Ishikawa (cell line): Measurements from ENCODE around the gene ZNF747.

ENCODE experiments used
- CEBPB ChIP-seq: IDR thresholded peaks from 2 replicates; pipeline ENCODE4 v1.6.1; 2012
- CREB1 ChIP-seq: IDR thresholded peaks from 2 replicates; pipeline ENCODE4 v1.6.1; 2012; ENCODE audit warnings: low read depth
- EGR1 ChIP-seq: IDR thresholded peaks from 2 replicates; pipeline ENCODE4 v1.6.1; 2012
- EP300 ChIP-seq: IDR thresholded peaks from 2 replicates; pipeline ENCODE4 v1.6.1; 2012; ENCODE audit warnings: borderline replicate concordance
- FOXM1 ChIP-seq: IDR thresholded peaks from 2 replicates; pipeline ENCODE4 v1.6.1; 2012; ENCODE audit warnings: low read depth, borderline replicate concordance
- TAF1 ChIP-seq: IDR thresholded peaks from 2 replicates; pipeline ENCODE4 v1.6.1; 2012; ENCODE audit warnings: low read depth, mild to moderate bottlenecking
- TEAD4 ChIP-seq: IDR thresholded peaks from 2 replicates; pipeline ENCODE4 v1.6.1; 2012
- YY1 ChIP-seq: IDR thresholded peaks from 2 replicates; pipeline ENCODE4 v1.6.1; 2012; ENCODE audit warnings: low read depth
- TF ChIP-seq, protein P1 (sequence below): IDR thresholded peaks from 2 replicates; pipeline ENCODE4 v1.6.1; 2012
- TF ChIP-seq, protein P2 (sequence below): IDR thresholded peaks from 2 replicates; pipeline ENCODE4 v1.6.1; 2012; ENCODE audit warnings: low read depth, mild to moderate bottlenecking

ZNF747 gene

DNA sequence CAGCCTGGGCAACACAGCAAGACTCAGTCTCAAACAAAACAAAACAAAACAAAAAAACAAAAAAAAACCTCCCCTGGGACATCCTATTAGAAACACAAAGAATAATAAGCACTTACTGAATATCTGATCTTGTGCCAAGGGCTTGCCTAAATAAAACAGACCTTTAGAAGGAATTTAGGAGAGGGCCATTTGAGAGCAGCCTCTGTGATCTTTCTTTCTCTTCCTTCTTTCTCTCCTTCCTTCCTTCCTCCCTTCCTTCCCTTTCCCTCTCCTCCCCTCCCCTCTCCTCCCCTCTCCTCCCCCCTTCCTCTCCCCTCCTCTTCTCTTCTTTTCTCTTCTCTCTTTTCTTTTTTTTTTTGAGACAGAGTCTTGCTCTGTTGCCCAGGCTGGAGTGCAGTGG, 49.8 kb downstream of the ZNF747 start:
- TF ChIP-seq CREB1 = no peak
- TF ChIP-seq TEAD4 = no peak
- no peak for TF ChIP-seq YY1
- TF ChIP-seq, protein P1, sequence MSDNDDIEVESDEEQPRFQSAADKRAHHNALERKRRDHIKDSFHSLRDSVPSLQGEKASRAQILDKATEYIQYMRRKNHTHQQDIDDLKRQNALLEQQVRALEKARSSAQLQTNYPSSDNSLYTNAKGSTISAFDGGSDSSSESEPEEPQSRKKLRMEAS = no peak
- TF ChIP-seq, protein P2, sequence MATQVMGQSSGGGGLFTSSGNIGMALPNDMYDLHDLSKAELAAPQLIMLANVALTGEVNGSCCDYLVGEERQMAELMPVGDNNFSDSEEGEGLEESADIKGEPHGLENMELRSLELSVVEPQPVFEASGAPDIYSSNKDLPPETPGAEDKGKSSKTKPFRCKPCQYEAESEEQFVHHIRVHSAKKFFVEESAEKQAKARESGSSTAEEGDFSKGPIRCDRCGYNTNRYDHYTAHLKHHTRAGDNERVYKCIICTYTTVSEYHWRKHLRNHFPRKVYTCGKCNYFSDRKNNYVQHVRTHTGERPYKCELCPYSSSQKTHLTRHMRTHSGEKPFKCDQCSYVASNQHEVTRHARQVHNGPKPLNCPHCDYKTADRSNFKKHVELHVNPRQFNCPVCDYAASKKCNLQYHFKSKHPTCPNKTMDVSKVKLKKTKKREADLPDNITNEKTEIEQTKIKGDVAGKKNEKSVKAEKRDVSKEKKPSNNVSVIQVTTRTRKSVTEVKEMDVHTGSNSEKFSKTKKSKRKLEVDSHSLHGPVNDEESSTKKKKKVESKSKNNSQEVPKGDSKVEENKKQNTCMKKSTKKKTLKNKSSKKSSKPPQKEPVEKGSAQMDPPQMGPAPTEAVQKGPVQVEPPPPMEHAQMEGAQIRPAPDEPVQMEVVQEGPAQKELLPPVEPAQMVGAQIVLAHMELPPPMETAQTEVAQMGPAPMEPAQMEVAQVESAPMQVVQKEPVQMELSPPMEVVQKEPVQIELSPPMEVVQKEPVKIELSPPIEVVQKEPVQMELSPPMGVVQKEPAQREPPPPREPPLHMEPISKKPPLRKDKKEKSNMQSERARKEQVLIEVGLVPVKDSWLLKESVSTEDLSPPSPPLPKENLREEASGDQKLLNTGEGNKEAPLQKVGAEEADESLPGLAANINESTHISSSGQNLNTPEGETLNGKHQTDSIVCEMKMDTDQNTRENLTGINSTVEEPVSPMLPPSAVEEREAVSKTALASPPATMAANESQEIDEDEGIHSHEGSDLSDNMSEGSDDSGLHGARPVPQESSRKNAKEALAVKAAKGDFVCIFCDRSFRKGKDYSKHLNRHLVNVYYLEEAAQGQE = no peak

DNA sequence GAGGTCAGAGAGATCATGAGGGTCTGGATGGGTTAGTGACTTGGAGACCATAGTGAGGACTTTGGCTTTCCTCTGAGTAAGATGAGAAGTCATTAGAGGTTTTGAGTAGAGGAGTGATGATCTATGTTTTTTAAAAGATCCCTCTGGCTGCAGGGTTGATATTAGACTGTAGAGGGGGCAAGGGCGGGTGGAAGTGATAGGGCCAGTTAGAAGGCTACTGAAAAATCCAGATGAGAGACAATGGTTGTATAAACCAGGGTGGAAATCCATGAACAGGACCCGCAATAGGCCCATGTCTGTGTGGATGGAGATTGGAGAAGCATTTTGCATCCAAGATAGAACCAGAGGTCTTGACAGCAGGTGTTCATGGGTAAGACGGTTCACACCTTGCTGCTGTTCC, 52.3 kb downstream of the ZNF747 start:
- no peak for TF ChIP-seq CREB1
- TF ChIP-seq, protein P1 = no peak
- TF ChIP-seq FOXM1 = no peak
- no peak for TF ChIP-seq EGR1
- TF ChIP-seq YY1 = no peak
- TF ChIP-seq CEBPB = no peak

DNA sequence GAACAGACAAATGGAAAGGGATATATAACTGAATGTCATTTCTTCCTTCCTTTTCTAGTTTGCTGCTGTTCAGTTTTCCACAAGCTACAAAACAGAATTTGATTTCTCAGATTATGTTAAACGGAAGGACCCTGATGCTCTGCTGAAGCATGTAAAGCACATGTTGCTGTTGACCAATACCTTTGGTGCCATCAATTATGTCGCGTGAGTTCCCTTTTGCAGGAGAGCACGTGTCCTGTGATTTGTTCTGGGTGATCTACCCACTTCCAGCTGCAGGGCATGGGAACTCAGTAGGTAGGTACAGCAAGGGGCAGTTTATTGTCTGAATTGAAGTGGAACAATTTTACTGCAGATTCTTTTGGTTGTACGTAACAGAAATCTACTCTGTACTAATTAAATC, 53.3 kb downstream of the ZNF747 start:
- TF ChIP-seq EP300 (no peak), TAF1 (no peak)
